Bronchial epithelial cell (primary cell): Measurements from ENCODE around the gene GALNT4. TPM values are rescaled to one million over a fixed set of nuclear protein-coding genes. Genes with fewer than 3 reads are reported as not detected.

Source experiments
- DNase-seq: peaks from one replicate; pipeline ENCODE4 v3.0.0-alpha.2; 2010; ENCODE audit warnings: low read depth
- FAIRE-seq: peaks from 2 replicates; lab custom pipeline; 2011; peaks lifted over from hg19 to GRCh38; lab: Jason Lieb, UNC
- H3K27me3 ChIP-seq: 2 replicates; pipeline ENCODE4 v1.5.1; 2011; ENCODE audit warnings: low read length; ENCODE audit not compliant: control insufficient read depth, insufficient read depth
- H3K36me3 ChIP-seq: 2 replicates; pipeline ENCODE4 v1.5.1; 2011; ENCODE audit warnings: low read length; ENCODE audit not compliant: control insufficient read depth, insufficient read depth
- H3K4me3 ChIP-seq: 2 replicates; pipeline ENCODE4 v1.5.1; 2011; ENCODE audit warnings: mild to moderate bottlenecking, low read depth, low read length, control low read depth
- total RNA-seq: library from RNA; depleted of rRNA; stranded (reverse); fragments of >200 nt; gene quantifications from 2 replicates; pipeline ENCODE4 v1.2.1, GENCODE V29; 2014
- TF ChIP-seq, protein P1 (sequence below): IDR thresholded peaks from 2 replicates; pipeline ENCODE4 v1.5.1; 2011; ENCODE audit warnings: mild to moderate bottlenecking, moderate library complexity, low read length, control low read depth, inconsistent platforms; ENCODE audit not compliant: insufficient read depth, severe bottlenecking

The GALNT4 gene
- total RNA-seq, 1 donor from 2014 or later = 9.7 TPM

DNA sequence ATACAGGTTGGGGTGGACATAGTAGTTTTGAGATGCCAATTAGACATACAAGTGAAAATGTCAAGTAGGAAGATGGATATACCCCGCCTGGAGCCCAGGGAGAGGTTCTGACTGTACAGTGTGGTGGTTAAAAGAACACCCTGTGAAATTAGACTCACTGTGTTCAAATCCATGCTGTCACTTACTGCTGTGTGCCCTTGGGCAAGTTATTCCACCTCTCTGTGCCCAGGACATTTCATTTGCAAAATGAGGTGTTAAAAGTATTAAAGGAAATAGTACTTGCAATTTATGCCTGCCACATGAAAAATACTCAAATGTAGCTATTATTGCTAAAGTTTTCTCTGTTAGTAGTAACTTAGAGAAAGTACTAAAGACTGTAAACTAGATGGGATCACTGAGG, 18.5 kb downstream of the GALNT4 start:
- Histone ChIP-seq H3K36me3 (no peaks in the 10 kb centered on the region), H3K4me3 (no peak overlapping the region), H3K27me3 (no peaks in the 10 kb centered on the region)
- TF ChIP-seq, protein P1, sequence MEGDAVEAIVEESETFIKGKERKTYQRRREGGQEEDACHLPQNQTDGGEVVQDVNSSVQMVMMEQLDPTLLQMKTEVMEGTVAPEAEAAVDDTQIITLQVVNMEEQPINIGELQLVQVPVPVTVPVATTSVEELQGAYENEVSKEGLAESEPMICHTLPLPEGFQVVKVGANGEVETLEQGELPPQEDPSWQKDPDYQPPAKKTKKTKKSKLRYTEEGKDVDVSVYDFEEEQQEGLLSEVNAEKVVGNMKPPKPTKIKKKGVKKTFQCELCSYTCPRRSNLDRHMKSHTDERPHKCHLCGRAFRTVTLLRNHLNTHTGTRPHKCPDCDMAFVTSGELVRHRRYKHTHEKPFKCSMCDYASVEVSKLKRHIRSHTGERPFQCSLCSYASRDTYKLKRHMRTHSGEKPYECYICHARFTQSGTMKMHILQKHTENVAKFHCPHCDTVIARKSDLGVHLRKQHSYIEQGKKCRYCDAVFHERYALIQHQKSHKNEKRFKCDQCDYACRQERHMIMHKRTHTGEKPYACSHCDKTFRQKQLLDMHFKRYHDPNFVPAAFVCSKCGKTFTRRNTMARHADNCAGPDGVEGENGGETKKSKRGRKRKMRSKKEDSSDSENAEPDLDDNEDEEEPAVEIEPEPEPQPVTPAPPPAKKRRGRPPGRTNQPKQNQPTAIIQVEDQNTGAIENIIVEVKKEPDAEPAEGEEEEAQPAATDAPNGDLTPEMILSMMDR = no peak
- FAIRE-seq (no peak), DNase-seq (no peak)

DNA sequence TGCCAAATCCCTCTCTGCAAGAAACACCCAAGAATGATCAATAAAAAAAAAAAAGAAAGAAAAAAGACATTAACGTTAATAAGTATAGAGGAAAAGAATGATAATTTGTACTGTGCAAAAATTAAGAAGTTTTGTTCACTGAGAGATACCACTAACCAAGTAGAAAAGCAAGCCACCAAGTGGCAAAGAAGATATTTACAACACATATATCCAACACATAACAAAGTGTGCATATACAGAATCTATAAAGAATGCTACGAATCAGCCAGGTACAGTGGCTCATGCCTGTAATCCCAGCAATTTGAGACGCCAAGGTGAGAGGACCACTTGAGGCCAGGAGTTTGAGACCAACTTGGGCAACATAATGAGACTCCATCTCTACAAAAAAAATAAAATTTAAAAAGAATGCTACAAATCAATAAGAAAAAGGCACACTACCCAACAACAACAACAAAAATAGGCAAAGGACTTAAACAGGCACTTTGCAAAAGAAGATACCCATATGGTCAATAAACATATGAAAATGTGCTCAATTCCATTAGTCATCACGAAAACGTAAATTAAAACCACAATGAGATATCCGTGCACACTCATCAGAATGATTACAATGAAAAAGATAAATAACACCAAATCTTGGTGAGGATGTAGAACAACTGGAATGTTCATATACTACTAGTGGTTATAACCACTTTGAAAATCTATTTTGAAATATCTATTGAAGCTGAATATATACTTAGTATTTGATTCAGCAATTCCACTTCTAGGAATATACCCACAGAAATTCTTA, 19.8 kb downstream of the GALNT4 start:
- DNase-seq (no peak), FAIRE-seq (no peak)
- peaks cover under 1% of the 10 kb centered on the region for H3K36me3 ChIP-seq
- no peaks in the 10 kb centered on the region for H3K27me3 ChIP-seq
- no peak overlapping the region for H3K4me3 ChIP-seq
- TF ChIP-seq, protein P1 = no peak

DNA sequence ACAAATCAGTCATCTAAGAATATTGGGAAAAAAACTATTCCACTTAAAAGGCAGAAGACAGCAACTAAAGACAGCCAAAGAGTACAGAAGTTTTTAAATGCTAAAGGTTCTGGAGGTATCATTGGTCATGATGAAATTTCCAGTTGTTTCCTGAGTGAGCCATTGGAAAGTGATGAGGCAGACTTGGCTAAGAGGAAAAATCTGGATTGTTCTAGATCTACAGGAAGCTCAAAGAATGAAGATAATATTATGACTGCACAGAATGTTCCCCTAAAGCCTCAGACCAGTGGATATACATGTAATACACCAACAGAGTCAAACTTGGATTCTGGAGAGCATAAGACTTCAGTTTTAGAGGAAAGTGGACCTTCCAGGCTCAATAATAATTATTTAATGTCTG, 22.8 kb downstream of the GALNT4 start:
- DNase-seq (peak; percentile 45), FAIRE-seq (no peak)
- Histone ChIP-seq H3K27me3 (no peaks in the 10 kb centered on the region), H3K36me3 (peaks cover 1% of the 10 kb centered on the region), H3K4me3 (no peak overlapping the region)
- TF ChIP-seq, protein P1 = no peak

DNA sequence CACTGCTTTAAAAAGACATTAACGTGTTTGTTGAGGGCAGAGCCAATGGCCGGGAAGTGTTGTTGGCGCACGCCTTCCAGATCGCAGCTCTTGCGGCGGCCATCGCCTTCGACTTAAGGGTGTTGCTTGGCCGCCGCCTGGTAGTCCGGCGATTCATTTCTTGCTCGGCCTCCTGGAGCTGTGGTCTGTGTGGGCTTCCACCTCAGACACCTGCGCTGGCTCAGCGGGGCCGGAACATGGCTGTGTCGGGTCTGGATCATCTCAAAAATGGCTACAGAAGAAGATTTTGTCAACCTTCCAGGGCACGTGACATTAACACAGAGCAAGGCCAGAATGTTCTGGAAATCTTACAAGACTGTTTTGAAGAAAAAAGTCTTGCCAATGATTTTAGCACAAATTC, 24.7 kb downstream of the GALNT4 start:
- FAIRE-seq = no peak
- Histone ChIP-seq H3K27me3 (no peaks in the 10 kb centered on the region), H3K36me3 (peaks cover 1% of the 10 kb centered on the region), H3K4me3 (no peak overlapping the region)
- TF ChIP-seq, protein P1 = no peak
- no peak for DNase-seq

DNA sequence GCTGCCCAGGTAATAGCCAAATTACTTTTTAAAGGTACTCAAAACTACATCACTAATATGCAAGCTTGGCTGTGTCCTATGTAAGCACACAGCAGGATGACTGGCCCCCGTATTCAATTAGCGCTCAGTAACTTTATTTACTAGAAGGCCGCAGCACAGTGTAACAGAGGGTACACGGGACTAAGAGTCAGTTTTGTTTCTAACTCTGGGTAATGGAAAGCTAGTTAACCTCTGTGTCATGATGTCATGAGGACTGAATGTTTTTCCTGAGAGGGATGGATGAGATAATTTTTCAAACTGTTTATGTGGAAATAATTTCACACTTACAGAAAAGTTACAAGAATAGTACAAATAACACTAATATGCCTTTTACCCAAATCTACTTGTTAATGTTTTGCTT, 27.1 kb downstream of the GALNT4 start:
- FAIRE-seq (no peak), DNase-seq (no peak)
- TF ChIP-seq, protein P1 = no peak

More for the DNA sequence above, 27.1 kb downstream of the GALNT4 start:
- no peak overlapping the region for H3K4me3 ChIP-seq
- H3K27me3 ChIP-seq = no peaks in the 10 kb centered on the region
- peaks cover 1% of the 10 kb centered on the region for H3K36me3 ChIP-seq
